HG02798 (cell line): Measurements from ENCODE around the gene GRIPAP1.

Source experiments
- ATAC-seq: cut with Tn5 transposase; IDR thresholded peaks from one replicate; pipeline ENCODE4 v1.9.1; 2021; ENCODE audit warnings: mild to moderate bottlenecking; ENCODE audit not compliant: unreplicated experiment, poor library complexity

The GRIPAP1 gene

DNA sequence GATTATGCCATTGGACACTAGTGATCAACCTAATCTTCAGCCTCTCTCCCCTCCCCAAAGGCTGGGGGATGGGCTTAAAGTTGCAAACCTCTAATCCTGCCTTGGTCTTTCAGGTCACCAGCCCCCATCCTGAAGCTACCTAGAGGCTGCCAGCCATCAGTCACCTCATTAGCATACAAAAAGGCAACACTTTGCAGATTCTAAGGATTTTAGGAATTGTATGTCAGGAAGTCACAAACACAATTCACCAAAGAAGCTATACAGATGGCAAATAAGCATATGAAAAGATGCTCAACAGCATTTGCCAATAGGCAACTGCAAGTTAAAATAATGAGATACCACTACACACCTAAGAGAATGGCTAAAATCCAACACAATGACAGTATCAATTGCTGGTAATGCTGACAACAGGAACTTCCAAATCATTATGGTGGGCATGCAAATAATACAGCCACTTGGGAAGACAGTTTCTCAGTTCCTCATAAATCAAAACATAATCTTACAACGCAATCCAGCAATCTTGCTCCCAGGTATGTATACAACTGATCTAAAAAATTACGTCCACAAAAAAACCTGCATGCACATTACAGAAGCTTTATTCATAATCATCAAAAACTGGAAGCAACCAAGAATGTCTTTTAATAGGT lies 74.2 kb downstream of the GRIPAP1 start:
- ATAC-seq = no peak

DNA sequence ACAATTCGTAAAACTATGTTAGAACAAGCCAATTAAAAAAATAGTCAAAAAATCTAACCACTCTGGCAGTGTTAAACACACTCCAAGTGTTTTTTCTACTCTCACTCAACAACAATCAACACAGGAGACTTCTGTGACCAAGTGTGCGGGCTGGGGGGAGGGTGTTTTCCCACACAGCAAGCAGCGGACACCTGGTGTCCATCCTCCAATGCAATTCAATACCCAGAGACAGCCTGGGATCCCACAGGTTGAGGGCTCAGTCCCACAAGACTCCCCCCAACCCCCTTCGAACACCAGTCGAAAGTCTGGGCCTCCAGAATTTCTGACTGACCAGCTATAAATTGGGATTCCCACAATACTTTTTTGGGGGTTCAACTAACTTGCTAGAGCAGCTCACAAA lies 74.9 kb downstream of the GRIPAP1 start:
- no peak for ATAC-seq

DNA sequence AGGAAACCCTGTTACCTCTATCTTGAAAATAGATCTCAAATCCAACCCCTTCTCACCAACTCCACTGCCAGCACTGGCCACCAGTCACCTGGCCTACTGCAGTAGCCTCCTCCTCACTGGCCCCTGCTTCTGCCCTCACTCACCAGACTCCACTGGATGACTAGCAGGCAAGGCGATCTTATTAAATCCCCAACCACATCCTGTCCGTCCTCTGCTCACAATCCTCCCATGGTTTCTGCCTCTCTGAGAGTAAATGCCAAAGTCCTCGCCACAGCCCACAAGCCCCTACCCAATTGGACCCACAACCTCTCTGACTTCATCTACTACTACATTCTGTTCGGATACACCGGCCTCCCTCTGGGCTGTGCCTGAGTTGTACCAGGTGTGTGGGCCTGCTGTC lies 77.8 kb downstream of the GRIPAP1 start:
- no peak for ATAC-seq

DNA sequence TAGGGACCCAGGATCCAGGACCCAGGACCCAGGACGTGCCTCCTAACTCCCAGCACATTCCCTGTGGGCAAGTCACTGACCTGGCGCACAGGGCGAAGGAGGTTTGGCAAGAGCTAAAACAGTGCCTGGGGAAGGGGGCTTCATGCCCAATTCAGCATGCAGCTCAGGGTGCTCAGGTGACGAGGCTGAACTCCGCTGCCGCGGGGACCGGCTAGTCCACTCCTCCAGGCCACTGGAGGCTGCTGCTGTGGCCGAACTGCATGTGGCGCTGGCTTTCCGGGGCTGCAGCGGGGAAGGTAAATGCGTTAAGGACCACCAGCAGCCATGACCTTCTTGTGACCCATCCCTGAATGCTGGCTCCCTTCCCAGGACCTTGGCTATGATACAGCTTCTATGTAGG lies 78.3 kb downstream of the GRIPAP1 start:
- ATAC-seq = no peak
